Uterus (tissue), 4 donors: ENCODE data around the gene EGLN3. TPM values are rescaled to one million over a fixed set of nuclear protein-coding genes. Genes with fewer than 3 reads are reported as not detected.

ENCODE experiments used
- DNase-seq, 2 donors: peaks; one replicate each; pipeline ENCODE4 v3.0.0-alpha.2; 2019 to 2020
- H3K27ac ChIP-seq, 2 donors: fragments of 200-600 bp; sonication (generic); 1 replicate in 1 of 2; 2 replicates in 1 of 2; pipeline ENCODE4 v1.5.1; 2016 to 2018
- H3K27me3 ChIP-seq, 2 donors: fragments of 200-600 bp; sonication (generic); one replicate each; pipeline ENCODE4 v1.5.1; 2018 to 2019; ENCODE audit warnings: control low read depth in 1 of 2
- H3K36me3 ChIP-seq, 2 donors: fragments of 200-600 bp; sonication (generic); one replicate each; pipeline ENCODE4 v1.5.1; 2019; ENCODE audit warnings: control low read depth in 1 of 2
- H3K4me1 ChIP-seq, 2 donors: fragments of 200-600 bp; sonication (generic); one replicate each; pipeline ENCODE4 v1.5.1; 2018 to 2019; ENCODE audit warnings: control low read depth in 1 of 2
- H3K4me3 ChIP-seq, 2 donors: fragments of 200-600 bp; sonication (generic); 1 replicate in 1 of 2; 2 replicates in 1 of 2; pipeline ENCODE4 v1.5.1; 2018 to 2019; ENCODE audit warnings: mild to moderate bottlenecking in 1 of 2
- H3K9me3 ChIP-seq, 2 donors: fragments of 200-600 bp; sonication (generic); one replicate each; pipeline ENCODE4 v1.5.1; 2019; ENCODE audit warnings: control low read depth in 1 of 2
- POLR2A ChIP-seq, 2 donors: fragments of 450-650 bp; IDR thresholded peaks; one replicate each; pipeline ENCODE4 v1.6.1; 2016; ENCODE audit warnings: antibody characterized with exemption in 2 of 2, mild to moderate bottlenecking in 1 of 2, moderate library complexity in 1 of 2
- intact Hi-C: fragments of 100-400 bp; cut with DNase I; formaldehyde crosslinking; loops from one replicate; pipeline ENCODE4 v1.15.1; 2023; ENCODE audit warnings: low total_unique reads
- total RNA-seq, 4 donors: library from RNA; depleted of rRNA in 3 of 4; stranded (reverse); fragments of >200 nt in 3 of 4; gene quantifications; one replicate each; pipeline versions ENCODE4 v1.1.0 to v1.2.4, GENCODE V29; 2014 to 2023
- TF ChIP-seq, protein P1 (sequence below), 4 experiments: fragments of 200-600 bp in 2 of 4; fragments of 450-650 bp in 2 of 4; sonication (generic) in 2 of 4; IDR thresholded peaks; one replicate each; pipeline ENCODE4 v1.5.1; 2016 to 2019; ENCODE audit warnings: antibody characterized with exemption in 4 of 4, mild to moderate bottlenecking in 2 of 4, moderate library complexity in 1 of 4
- donor health status: DM: yes; HTN: yes; CAD: no.

The EGLN3 gene
- total RNA-seq, 4 donors from 2014 or later = 2.6 to 42.7 (median 8.7) TPM

DNA sequence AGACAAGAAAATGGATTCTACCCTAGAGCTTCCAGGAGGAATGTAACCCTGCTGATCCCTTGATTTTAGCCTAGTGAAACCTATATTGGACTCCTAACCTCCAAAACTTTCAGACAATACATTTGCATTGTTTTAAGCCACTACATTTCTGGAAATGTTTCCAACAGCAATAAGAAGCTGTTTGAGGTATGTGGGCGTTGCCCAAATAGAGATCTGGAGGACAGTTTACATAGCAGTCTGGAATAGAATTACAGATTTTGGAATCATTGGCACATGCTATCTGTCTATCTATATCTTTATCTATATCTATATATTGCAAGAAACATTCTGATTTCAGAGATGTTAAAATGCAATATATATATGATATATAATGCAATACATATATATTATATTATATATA is 42.4 kb upstream of the EGLN3 start:
- no peak for TF ChIP-seq POLR2A (IDR thresholded peaks at IDR 0.05)
- TF ChIP-seq, protein P1, sequence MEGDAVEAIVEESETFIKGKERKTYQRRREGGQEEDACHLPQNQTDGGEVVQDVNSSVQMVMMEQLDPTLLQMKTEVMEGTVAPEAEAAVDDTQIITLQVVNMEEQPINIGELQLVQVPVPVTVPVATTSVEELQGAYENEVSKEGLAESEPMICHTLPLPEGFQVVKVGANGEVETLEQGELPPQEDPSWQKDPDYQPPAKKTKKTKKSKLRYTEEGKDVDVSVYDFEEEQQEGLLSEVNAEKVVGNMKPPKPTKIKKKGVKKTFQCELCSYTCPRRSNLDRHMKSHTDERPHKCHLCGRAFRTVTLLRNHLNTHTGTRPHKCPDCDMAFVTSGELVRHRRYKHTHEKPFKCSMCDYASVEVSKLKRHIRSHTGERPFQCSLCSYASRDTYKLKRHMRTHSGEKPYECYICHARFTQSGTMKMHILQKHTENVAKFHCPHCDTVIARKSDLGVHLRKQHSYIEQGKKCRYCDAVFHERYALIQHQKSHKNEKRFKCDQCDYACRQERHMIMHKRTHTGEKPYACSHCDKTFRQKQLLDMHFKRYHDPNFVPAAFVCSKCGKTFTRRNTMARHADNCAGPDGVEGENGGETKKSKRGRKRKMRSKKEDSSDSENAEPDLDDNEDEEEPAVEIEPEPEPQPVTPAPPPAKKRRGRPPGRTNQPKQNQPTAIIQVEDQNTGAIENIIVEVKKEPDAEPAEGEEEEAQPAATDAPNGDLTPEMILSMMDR (IDR thresholded peaks at IDR 0.05) = no peak
- Histone ChIP-seq H3K9me3 (no peaks in the 10 kb centered on the region), H3K4me3 (no peak overlapping the region), H3K27me3 (no peaks in the 10 kb centered on the region), H3K36me3 (no peaks in the 10 kb centered on the region), H3K27ac (no peak overlapping the region), H3K4me1 (no peaks in the 10 kb centered on the region)
- no peak for DNase-seq
- intact Hi-C loops = no loop called here

GRCh38 chr14:33992274-33993007 is 41.6 kb upstream of the EGLN3 start:
- intact Hi-C loops = no loop called here
- no peaks in the 10 kb centered on the region for H3K4me1 ChIP-seq
- no peak for DNase-seq
- no peak overlapping the region for H3K4me3 ChIP-seq
- TF ChIP-seq, protein P1 (IDR thresholded peaks at IDR 0.05) = no peak
- H3K36me3 ChIP-seq = no peaks in the 10 kb centered on the region
- H3K9me3 ChIP-seq = no peaks in the 10 kb centered on the region
- no peaks in the 10 kb centered on the region for H3K27me3 ChIP-seq
- no peak overlapping the region for H3K27ac ChIP-seq

GRCh38 chr14:33990790-33991189 is 39.9 kb upstream of the EGLN3 start:
- H3K4me3 ChIP-seq = no peak overlapping the region
- intact Hi-C loops = no loop called here
- no peaks in the 10 kb centered on the region for H3K36me3 ChIP-seq
- H3K4me1 ChIP-seq = no peaks in the 10 kb centered on the region
- no peaks in the 10 kb centered on the region for H3K27me3 ChIP-seq
- no peaks in the 10 kb centered on the region for H3K9me3 ChIP-seq
- no peak for DNase-seq
- H3K27ac ChIP-seq = peak overlapping the region in 1 of 2 donors; percentile 57
- no peak for TF ChIP-seq POLR2A (IDR thresholded peaks at IDR 0.05)

DNA sequence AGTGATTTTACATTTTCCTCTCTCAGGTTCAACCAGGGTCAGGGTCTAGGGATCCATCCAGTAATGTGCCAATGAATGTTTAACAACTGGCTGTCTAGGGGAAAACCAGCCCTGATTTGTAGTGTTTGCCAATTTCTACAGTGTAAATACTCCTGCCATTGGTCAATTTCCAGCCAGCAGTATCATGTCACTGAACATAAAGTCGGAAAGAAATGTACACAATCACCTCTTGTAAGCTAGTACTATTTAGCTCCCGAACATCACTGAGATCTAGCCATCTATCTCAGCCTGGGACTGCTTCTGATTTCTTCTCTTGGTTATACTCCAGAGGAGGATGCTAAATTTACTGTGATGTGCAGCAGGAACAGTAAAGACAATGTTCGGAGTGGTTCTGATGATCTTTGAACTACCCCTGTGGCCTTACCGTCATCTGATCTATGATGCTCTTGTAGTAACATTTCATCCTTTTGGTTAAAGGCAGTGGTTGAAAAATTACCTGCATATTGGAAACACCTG is 36.7 kb upstream of the EGLN3 start:
- DNase-seq = no peak
- no peak overlapping the region for H3K4me3 ChIP-seq
- no peaks in the 10 kb centered on the region for H3K9me3 ChIP-seq
- H3K27me3 ChIP-seq = no peaks in the 10 kb centered on the region
- H3K4me1 ChIP-seq = no peaks in the 10 kb centered on the region
- peak overlapping the region; percentile 61 to 67 for H3K27ac ChIP-seq
- intact Hi-C loops = no loop called here
- TF ChIP-seq, protein P1 (IDR thresholded peaks at IDR 0.05) = no peak
- TF ChIP-seq POLR2A (IDR thresholded peaks at IDR 0.05) = no peak
- H3K36me3 ChIP-seq = no peaks in the 10 kb centered on the region

GRCh38 chr14:33986804-33987203 is 35.9 kb upstream of the EGLN3 start:
- Histone ChIP-seq H3K36me3 (no peaks in the 10 kb centered on the region), H3K4me1 (no peaks in the 10 kb centered on the region), H3K9me3 (no peaks in the 10 kb centered on the region), H3K27ac (peak overlapping the region; percentile 61 to 67), H3K4me3 (no peak overlapping the region), H3K27me3 (no peaks in the 10 kb centered on the region)
- TF ChIP-seq POLR2A (IDR thresholded peaks at IDR 0.05) = no peak
- TF ChIP-seq, protein P1 (IDR thresholded peaks at IDR 0.05) = no peak
- intact Hi-C loops = no loop called here
- peak in 1 of 2 donors; percentile 39 for DNase-seq
